H1 (cell line): Measurements from ENCODE around the gene KCNMB2. TPM values are rescaled to one million over a fixed set of nuclear protein-coding genes. Genes with fewer than 3 reads are reported as not detected.

ENCODE experiments used
- CHD7 ChIP-seq: fragments of 300-600 bp; sonication (generic); IDR thresholded peaks from 2 replicates; pipeline ENCODE4 v1.7.1; 2012; ENCODE audit warnings: low read length, moderate library complexity, mild to moderate bottlenecking, inconsistent platforms; ENCODE audit not compliant: insufficient replicate concordance
- GTF2F1 ChIP-seq: IDR thresholded peaks from 2 replicates; pipeline ENCODE4 v1.6.1; 2012; ENCODE audit warnings: low read depth, low read length, improper control_type of control experiment, borderline replicate concordance
- KDM4A ChIP-seq: IDR thresholded peaks from one replicate; pipeline ENCODE4 v1.7.1; 2012; ENCODE audit warnings: low read depth, mild to moderate bottlenecking, moderate library complexity, low read length, inconsistent platforms; ENCODE audit not compliant: severe bottlenecking
- SIN3A ChIP-seq, 2 experiments: IDR thresholded peaks in 1 of 2; conservative IDR thresholded peaks in 1 of 2; 2 replicates each; pipeline ENCODE4 v1.6.1; 2011 to 2012; ENCODE audit warnings: low read length in 2 of 2, improper control_type of control experiment in 1 of 2, low read depth in 1 of 2, mild to moderate bottlenecking in 1 of 2
- SUZ12 ChIP-seq: fragments of 200-600 bp; sonication (generic); IDR thresholded peaks from 2 replicates; pipeline ENCODE4 v1.6.1; 2012; ENCODE audit warnings: mild to moderate bottlenecking, inconsistent platforms, low read length, moderate library complexity, mixed read lengths
- TAF1 ChIP-seq: IDR thresholded peaks from 2 replicates; pipeline ENCODE4 v1.6.1; 2011; ENCODE audit warnings: mild to moderate bottlenecking, low read depth, low read length
- YY1 ChIP-seq: IDR thresholded peaks from 2 replicates; pipeline ENCODE4 v1.6.1; 2011; ENCODE audit warnings: low read depth, mild to moderate bottlenecking, low read length
- polyA plus RNA-seq, 7 experiments: library from polyadenylated mRNA; depleted of rRNA in 3 of 7; stranded (reverse) in 5 of 7; unstranded in 2 of 7; fragments of >200 nt in 5 of 7; fragments of 200-250 nt in 2 of 7; gene quantifications; 1 replicate in 5 of 7; 2 replicates in 1 of 7; 4 replicates in 1 of 7; pipeline versions ENCODE4 v1.2.1 to v1.2.3, GENCODE V29; 2011 to 2013; ENCODE audit warnings: missing spikeins in 2 of 7, mixed read lengths in 2 of 7
- total RNA-seq: library from RNA; stranded (reverse); fragmentation: NEBNext Ultra II Directional; extraction: Animal tissue kit (Norgen Biotek cat#: 25700); gene quantifications from 2 replicates; pipeline ENCODE4 v1.2.1, GENCODE V29; 2021

The KCNMB2 gene
- total and polyA plus RNA-seq, 2 of the 8 experiments (the other 6 are each of a cell fraction or from before 2014, with no cell fraction given) = not detected

GRCh38 chr3:178671377-178671776, 135.1 kb downstream of the KCNMB2 start (continued):
- TF ChIP-seq CHD7 (no peak), SUZ12 (no peak), KDM4A (no peak), SIN3A (conservative IDR thresholded peaks at IDR 0.05 in 1 of 2, IDR thresholded peaks at IDR 0.05 in 1 of 2; ENCODE audit: low read depth in 1 of 2, low read length in 2 of 2) (no peak), GTF2F1 (no peak), YY1 (no peak), TAF1 (no peak)
